Smooth muscle cell of bladder (primary cell): ENCODE measurements around the gene FBLN7. TPM values are rescaled to one million over a fixed set of nuclear protein-coding genes. Genes with fewer than 3 reads are reported as not detected.

Experiments
- total RNA-seq: library from RNA; depleted of rRNA; stranded (reverse); fragments of >200 nt; gene quantifications from 2 replicates; pipeline ENCODE4 v1.2.3, GENCODE V29; 2014

FBLN7 gene, protein sequence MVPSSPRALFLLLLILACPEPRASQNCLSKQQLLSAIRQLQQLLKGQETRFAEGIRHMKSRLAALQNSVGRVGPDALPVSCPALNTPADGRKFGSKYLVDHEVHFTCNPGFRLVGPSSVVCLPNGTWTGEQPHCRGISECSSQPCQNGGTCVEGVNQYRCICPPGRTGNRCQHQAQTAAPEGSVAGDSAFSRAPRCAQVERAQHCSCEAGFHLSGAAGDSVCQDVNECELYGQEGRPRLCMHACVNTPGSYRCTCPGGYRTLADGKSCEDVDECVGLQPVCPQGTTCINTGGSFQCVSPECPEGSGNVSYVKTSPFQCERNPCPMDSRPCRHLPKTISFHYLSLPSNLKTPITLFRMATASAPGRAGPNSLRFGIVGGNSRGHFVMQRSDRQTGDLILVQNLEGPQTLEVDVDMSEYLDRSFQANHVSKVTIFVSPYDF
- 0.57 and 0.74 TPM in 2 replicates for total RNA-seq

DNA sequence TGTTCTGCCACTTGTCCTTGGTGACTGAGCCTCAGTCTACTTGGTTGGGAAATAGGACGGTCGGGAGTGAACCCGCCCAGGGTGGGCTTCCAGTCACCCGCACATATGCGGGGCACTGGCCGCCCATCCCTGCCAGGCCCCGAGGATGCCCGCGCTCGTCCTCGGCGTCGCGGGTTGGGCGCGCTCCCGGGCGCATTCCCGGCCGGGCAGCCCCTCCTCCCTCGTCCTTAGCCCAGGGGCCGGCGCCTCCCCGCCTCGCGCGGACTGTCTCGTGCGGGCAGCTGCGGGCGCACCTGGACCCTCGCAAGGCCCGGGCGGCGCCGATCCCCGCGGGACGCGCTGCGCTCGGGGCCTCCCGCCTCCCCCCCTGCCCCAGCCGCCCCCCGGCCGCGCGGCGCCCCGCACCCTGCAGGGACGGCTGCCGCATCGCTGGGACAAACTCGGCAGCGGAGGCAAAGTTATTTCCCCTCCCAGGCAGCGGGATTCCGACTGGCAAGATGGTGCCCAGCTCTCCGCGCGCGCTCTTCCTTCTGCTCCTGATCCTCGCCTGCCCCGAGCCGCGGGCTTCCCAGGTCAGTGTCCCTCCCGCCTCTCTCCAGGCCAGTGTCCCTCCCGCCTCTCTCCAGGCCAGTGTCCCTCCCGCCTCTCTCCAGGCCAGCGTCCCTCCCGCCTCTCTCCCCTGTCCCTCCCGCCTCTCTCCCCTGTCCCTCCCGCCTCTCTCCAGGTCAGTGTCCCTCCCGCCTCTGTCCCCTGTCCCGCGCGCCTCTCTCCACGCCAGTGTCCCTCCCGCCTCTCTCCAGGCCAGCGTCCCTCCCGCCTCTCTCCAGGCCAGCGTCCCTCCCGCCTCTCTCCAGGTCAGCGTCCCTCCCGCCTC lies at the start of gene FBLN7:
Gene FBLN7 (plus strand): TSS at position 227 of the 874 bp plus-strand sequence. CDS start 271 bp downstream, at position 498.

Other genes starting within 250 kb of the FBLN7 start
- 0.14 and 0.28 TPM in 2 replicates for gene MERTK, start 239.8 kb upstream of the FBLN7 start, total RNA-seq
- gene TMEM87B, start 83.1 kb upstream of the FBLN7 start, total RNA-seq: 27.4 and 40.8 TPM in 2 replicates
- 1.8 and 3.4 TPM in 2 replicates for gene ZC3H8, start 116.7 kb downstream of the FBLN7 start, total RNA-seq
- gene ZC3H6, start 137.2 kb downstream of the FBLN7 start, total RNA-seq: 3.1 and 3.4 TPM in 2 replicates